NCI-H1930 (cell line): ENCODE results near the gene VWA3A.
"Not testable (repeated sequence)": the region's sequence is repeated elsewhere in the genome, so short reads cannot be mapped to it uniquely, and the experiment has no call there.

Source experiments
- DNase-seq, 2 experiments: peaks; one replicate each; lab custom pipeline; 2025; lab: John Stamatoyannopoulos, UW

The VWA3A gene

GRCh38 chr16:22132801-22133200 is 40.5 kb downstream of the VWA3A start:
- DNase-seq: no peak

DNA sequence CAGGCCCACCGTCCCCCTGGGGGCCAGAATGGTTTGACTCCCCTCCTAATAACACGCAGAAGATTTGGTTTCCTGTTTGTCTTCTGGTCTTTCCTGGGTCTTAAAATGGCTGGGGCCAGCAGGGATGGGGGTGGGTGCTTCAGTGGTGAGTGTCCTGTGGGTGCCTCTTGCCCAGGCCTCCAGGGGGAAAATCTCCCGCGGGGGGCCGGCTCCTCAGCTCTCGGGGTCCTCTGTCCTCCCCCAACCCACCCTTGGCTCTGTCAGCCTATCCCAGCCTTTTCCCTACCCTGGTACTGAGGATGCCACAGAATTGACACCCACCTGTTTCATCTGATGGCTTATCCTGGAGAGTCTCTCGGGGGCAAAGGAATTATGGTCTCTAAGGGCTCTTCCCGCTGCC is 46.1 kb downstream of the VWA3A start:
- no peak for DNase-seq

DNA sequence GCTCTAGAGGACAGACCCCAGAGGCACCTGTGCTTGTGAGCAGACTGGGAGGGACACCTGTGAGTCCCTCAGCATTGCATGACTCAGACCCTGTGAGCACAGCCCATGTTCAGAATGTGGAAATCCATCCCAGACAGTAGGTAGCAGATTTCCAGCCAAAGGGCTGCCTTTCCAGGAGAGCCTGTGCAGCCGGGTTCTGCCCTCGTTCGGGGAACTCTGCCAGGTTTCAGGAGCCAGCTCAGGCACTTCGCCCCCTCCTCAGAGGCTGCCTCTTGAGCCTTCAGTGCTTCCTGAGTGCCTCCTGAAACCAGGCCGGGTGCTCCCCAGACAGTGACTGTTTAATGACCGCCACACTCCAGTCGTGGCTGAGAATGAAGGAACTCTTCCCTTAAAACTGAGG is 46.7 kb downstream of the VWA3A start:
- DNase-seq: no peak

- no peak for DNase-seq
These were observed 47.4 kb downstream of the VWA3A start for GRCh38 chr16:22139732-22140131.

GRCh38 chr16:22141767-22142166 is 49.4 kb downstream of the VWA3A start:
- no peak for DNase-seq

DNA sequence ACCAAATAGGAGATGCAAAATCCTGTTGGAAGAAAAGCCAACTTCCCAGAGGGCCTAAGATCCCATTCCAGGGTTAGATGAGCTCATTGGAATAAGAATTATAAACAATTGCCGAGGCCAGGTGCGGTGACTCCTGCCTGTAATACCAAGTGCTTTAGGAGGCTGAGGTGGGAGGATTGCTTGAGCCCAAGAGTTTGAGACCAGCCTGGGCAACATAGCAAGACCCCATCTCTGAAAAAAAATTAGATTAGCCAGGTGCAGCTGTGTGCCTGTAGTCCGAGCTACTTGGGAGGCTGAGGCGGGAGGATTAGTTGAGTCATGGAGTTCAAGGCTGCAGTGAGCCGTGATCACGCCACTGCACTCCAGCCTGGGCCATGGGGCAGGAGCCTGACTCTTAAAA is 52.2 kb downstream of the VWA3A start:
- no peak for DNase-seq

DNA sequence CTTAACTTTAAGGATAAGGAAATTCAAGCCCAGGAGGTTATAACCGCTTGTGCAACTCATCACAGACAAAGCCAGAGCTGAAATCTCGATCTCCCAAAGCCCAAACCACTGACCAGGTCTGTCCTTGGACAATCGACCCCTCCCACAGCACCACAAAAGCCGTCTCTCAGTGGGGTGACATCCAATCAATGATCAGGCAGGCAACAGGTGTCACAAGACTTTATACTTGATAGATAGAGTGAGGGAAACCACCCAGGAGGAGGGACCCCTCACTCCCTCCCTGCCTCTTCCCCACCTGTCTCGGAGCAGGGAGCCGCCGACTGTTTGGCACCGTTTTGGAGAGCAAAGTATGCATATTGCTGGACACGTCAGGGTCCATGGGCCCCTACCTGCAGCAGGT is 55.5 kb downstream of the VWA3A start:
- no peak for DNase-seq

DNA sequence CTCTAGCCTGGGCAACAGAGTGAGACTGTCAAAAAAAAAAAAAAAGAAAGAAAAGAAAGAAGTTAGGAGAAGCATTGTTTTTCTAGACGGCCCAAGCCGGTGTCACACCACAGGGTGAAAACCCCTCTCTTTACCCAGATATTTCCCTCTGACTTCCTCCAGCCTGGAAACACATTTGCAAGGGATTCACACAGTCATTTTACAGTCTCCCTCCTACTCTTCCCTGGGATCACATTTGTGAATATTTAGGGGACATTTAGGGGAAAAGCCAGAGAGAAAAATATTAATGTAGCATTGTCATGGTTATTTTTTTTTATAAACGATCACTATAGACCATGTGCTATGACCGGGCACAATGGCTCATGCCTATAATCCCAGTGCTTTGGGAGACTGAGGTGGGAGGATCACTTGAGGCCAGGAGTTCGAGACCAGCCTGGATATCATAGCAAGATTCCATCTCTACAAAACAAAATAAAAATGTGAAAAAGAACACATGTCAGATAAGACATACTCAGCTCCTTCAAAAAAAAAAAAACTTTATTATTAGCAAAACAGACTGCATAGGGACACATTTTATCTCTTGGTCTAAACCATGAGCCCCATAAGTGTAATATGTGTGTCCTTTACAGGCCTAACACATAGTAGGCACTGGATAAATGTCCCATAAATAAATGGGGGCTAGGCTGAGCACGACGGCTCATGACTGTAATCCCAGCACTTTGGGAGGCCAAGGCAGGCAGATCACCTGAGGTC is 59.1 kb downstream of the VWA3A start:
- no peak for DNase-seq

GRCh38 chr16:22152316-22152715 is 60.0 kb downstream of the VWA3A start:
- no peak for DNase-seq

GRCh38 chr16:22153078-22153477 is 60.7 kb downstream of the VWA3A start:
- DNase-seq: not testable (repeated sequence)

DNA sequence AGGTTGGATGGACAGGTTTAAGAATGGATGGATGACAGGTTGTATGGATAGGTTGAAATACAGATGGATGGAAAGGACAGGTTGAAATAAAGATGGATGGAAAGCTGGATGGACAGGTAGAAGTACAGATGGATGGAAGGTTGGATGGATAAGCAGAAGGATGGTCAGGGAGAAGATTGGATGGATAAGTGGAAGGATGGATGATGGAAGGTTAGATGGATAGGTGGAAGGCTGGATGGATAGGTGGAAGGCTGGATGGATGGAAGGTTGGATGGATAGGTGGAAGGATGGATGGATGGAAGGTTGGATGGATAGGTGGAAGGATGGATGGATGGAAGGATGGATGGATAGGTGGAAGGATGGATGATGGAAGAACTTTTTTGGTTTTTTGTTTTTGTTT is 69.1 kb downstream of the VWA3A start:
- no peak for DNase-seq

DNA sequence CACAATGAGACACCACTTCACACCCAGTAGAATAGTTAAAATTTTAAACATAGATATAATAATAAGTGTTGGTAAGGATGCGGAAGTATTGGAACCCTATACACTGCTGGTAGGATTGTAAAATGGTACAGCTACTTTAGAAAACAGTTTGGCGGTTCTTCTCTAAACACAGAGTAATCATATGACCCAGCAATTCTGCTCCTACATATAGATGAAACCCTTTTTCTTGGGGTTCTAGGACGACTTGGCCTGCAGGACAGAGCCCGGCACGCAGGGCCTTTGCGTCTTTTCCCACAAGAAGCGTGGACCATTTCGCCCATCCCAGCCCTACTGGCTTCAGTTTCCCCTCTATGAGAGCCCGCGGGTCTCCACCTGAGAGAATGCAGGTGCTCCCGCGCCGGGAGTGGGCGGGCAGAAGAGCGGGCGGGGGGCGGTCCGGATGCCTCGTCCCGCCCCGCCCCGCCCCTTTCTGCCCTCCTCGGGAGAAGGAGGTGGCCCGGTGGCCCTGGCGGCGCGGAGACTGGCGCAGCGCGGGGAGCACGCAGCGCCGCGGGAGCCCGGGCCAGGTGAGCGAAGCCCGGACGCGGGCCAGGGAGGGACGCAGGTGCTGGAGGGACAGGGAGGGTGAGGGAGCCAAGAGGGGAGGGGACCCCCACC is 69.8 kb downstream of the VWA3A start, which contains the start of gene SDR42E2:
TSS of gene SDR42E2 (plus strand) at position 508 of the 657 bp plus-strand sequence. CDS start 3,077 bp downstream, outside the sequence.
- peak; percentile 23 to 36 for DNase-seq

DNA sequence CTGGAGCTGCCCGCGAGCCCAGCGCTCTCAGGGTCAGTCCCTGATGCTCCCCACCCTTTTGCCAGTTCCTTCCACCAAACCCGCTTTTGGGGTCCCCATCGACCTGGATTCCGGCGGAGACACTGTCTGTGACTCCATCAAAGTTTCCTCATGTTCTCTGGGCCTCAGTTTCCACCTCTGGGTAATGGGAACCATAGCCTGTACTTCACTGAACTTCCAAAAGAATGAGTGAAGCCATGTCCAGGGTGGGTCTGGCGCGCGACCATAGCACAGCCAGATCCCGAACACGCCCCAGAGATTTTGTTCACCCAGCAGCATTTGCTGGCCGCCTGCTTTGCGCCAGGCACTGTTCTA is 70.3 kb downstream of the VWA3A start:
- no peak for DNase-seq

GRCh38 chr16:22163806-22164205 is 71.5 kb downstream of the VWA3A start:
- DNase-seq: no peak

- DNase-seq: no peak
These were observed 72.1 kb downstream of the VWA3A start for GRCh38 chr16:22164482-22164881.

DNA sequence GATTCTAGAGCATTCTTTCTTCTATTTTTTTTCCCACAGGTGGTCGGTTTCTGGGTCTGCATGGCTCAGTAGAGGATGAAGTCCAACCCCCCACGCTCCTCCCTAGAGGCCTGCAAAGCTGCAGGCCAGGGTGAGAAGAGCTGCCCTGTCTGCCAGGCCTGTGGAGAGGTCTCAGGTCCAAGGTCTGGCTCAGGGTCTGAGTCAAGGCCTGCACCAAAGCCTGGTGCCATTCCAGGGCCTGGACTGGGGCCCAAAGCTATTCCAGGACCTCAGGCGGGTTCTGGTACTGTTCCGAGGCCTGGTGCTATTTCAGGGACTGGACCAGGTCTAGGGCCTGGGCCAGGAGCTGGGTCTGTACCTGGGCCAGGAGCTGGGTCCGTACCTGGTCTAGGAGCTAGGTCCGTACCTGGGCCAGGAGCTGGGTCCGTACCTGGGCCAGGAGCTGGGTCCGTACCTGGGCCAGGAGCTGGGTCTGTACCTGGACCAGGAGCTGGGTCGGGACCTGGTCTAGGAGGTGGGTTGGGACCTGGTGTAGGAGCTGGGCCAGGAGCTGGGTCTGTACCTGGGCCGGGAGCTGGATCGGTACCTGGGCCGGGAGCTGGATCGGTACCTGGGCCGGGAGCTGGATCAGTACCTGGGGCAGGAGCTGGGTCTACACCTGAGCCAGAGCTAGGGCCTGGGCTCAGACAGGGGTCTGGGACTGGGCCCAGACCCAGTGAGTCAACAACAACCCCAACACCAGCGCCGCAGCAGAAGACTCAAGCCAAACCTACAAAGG is 73.4 kb downstream of the VWA3A start:
- DNase-seq: no peak

- DNase-seq: no peak
These were observed 79.6 kb downstream of the VWA3A start for GRCh38 chr16:22171953-22172352.

DNA sequence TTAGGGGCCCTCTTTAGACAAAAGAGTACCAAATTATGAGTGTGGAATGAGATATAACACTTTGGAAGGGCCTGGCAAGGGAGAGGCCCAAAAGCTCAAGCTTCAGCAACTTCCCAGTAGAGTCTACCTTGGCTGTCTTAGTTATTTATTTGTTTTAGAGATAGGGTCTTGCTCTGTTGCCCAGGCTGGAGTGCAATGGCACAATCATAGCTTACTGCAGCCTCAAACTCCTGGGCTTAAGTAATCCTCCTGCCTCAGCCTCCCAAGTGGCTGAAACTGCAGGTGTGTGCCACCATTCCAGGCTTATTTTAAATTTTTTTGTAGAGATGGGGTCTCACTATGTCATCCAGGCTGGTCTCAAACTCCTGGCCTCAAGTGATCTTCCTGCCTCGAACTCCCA is 80.3 kb downstream of the VWA3A start:
- DNase-seq: not testable (repeated sequence)

- no peak for DNase-seq
These were observed 82.3 kb downstream of the VWA3A start for GRCh38 chr16:22174642-22175041.

GRCh38 chr16:22177968-22178930 is 85.9 kb downstream of the VWA3A start:
- DNase-seq: no peak

DNA sequence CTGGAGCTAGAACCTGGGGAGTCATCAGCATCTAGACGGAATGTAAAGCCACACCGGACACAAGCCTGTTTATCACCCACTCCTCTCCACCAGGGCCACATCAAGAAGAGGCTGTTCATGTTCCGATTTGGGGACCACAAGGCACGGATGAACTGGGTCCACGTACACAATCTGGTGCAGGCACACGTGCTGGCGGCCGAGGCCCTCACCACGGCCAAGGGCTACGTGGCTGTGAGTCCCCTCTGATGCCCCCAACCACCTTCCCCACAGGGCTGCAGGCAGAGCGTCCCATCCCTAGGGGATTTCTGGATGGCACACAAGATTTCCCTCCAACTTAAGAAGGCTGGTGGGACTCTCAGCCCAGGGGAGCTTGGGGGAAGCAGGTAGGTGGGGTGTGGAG is 89.1 kb downstream of the VWA3A start:
- no peak for DNase-seq

DNA sequence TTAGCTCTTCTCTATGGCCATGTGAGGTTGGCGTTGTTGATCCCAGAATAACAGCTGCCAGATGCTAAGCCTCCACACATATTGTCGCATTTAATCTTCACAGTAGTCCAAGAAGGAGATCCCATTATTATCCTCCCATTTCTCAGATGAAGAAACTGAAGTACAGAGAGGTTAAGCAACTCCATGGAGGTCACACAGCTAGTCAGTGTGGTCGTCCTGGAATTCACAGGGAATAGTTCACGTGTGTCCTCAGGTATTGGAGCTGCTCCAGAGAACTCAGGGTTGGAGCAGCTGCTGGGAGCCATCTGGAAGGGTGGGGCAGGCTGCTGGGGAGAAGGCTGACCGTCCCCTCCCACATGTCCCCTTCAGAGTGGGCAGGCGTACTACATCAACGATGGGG is 89.5 kb downstream of the VWA3A start:
- no peak for DNase-seq
